H1 (cell line): ENCODE results near the gene GPR31. TPM values are rescaled to one million over a fixed set of nuclear protein-coding genes. Genes with fewer than 3 reads are reported as not detected.

Experiments
- BCL11A ChIP-seq, 2 experiments: IDR thresholded peaks; one replicate each; pipeline ENCODE4 v1.6.1; 2011; ENCODE audit warnings: low read depth in 2 of 2, low read length in 2 of 2, mild to moderate bottlenecking in 2 of 2
- CBX5 ChIP-seq: fragments of 300-800, 300-1000 bp; sonication (generic); IDR thresholded peaks from 2 replicates; pipeline ENCODE4 v1.7.1; 2016; ENCODE audit warnings: antibody characterized with exemption, low read length, low read depth
- CHD1 ChIP-seq: IDR thresholded peaks from 2 replicates; pipeline ENCODE4 v1.6.1; 2012; ENCODE audit warnings: low read depth, low read length, improper control_type of control experiment
- CHD2 ChIP-seq: IDR thresholded peaks from 2 replicates; pipeline ENCODE4 v1.6.1; 2012; ENCODE audit warnings: low read length, improper control_type of control experiment
- EZH2 ChIP-seq: fragments of 200-600 bp; sonication (generic); IDR thresholded peaks from 2 replicates; pipeline ENCODE4 v1.7.1; 2012; ENCODE audit warnings: low read depth, mild to moderate bottlenecking, moderate library complexity, low read length, inconsistent platforms; ENCODE audit not compliant: severe bottlenecking
- PHF8 ChIP-seq: fragments of 200-600 bp; sonication (generic); conservative IDR thresholded peaks from 2 replicates; pipeline ENCODE4 v1.7.1; 2012; ENCODE audit warnings: low read depth, mild to moderate bottlenecking, inconsistent platforms, low read length, moderate library complexity
- TAF1 ChIP-seq: IDR thresholded peaks from 2 replicates; pipeline ENCODE4 v1.6.1; 2011; ENCODE audit warnings: mild to moderate bottlenecking, low read depth, low read length
- TBP ChIP-seq: IDR thresholded peaks from 2 replicates; pipeline ENCODE4 v1.6.1; 2011; ENCODE audit warnings: low read depth, low read length, improper control_type of control experiment
- polyA plus RNA-seq, 7 experiments: library from polyadenylated mRNA; depleted of rRNA in 3 of 7; stranded (reverse) in 5 of 7; unstranded in 2 of 7; fragments of >200 nt in 5 of 7; fragments of 200-250 nt in 2 of 7; gene quantifications; 1 replicate in 5 of 7; 2 replicates in 1 of 7; 4 replicates in 1 of 7; pipeline versions ENCODE4 v1.2.1 to v1.2.3, GENCODE V29; 2011 to 2013; ENCODE audit warnings: missing spikeins in 2 of 7, mixed read lengths in 2 of 7
- total RNA-seq: library from RNA; stranded (reverse); fragmentation: NEBNext Ultra II Directional; extraction: Animal tissue kit (Norgen Biotek cat#: 25700); gene quantifications from 2 replicates; pipeline ENCODE4 v1.2.1, GENCODE V29; 2021

GPR31 gene
- total and polyA plus RNA-seq, 2 of the 8 experiments (the other 6 are each of a cell fraction or from before 2014, with no cell fraction given), result not detected

DNA sequence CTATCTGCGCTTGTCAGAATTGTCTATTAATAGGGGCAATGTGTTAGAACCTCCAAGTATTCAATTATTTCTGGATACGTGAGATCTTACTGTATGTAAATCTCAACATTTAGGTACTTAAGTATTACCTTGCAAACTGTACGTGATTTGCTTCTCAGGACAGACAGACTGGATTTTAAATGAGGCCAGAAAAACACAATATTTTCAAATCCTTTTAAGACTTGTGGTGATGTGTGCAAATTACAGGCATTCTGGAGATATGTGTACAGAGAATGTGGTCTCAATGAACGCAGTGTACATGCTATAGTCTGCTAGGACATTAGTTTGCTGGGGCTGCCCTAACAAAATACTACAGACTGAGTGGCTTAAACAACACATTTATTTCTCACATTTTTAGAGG, 18.0 kb downstream of the GPR31 start (continued):
- TF ChIP-seq TAF1, result no peak
- TF ChIP-seq EZH2, result no peak
- TF ChIP-seq PHF8, result no peak
- no peak for TF ChIP-seq CHD1
- no peak for TF ChIP-seq BCL11A (IDR thresholded peaks at IDR 0.05; ENCODE audit: low read depth in 2 of 2, low read length in 2 of 2)
- TF ChIP-seq CHD2, result no peak
- no peak for TF ChIP-seq CBX5
- no peak for TF ChIP-seq TBP
